Colonic mucosa (tissue), 4 donors: ENCODE results near the gene TMOD4. TPM values are rescaled to one million over a fixed set of nuclear protein-coding genes. Genes with fewer than 3 reads are reported as not detected.

ENCODE experiments used
- DNase-seq: peaks from one replicate; pipeline ENCODE4 v3.0.0-alpha.2; 2020
- H3K27ac ChIP-seq: fragments of 200-600 bp; one replicate; pipeline ENCODE4 v1.8.0; 2021
- H3K27me3 ChIP-seq: fragments of 200-600 bp; one replicate; pipeline ENCODE4 v1.8.0; 2021
- H3K36me3 ChIP-seq: fragments of 200-600 bp; one replicate; pipeline ENCODE4 v1.8.0; 2021
- H3K4me1 ChIP-seq: fragments of 200-600 bp; one replicate; pipeline ENCODE4 v1.8.0; 2021; ENCODE audit warnings: mild to moderate bottlenecking
- H3K4me3 ChIP-seq: fragments of 200-600 bp; one replicate; pipeline ENCODE4 v1.8.0; 2021
- H3K9ac ChIP-seq, 2 donors: one replicate each; pipeline ENCODE4 v1.7.0; 2013; ENCODE audit warnings: control low read depth in 2 of 2, low read depth in 2 of 2, low read length in 2 of 2
- H3K9me3 ChIP-seq: fragments of 200-600 bp; one replicate; pipeline ENCODE4 v1.8.0; 2021
- CTCF ChIP-seq: fragments of 200-600 bp; IDR thresholded peaks from one replicate; pipeline ENCODE4 v1.8.0; 2022; ENCODE audit warnings: antibody characterized with exemption, mild to moderate bottlenecking
- intact Hi-C: fragments of 100-400 bp; cut with DNase I; formaldehyde crosslinking; loops from one replicate; pipeline ENCODE4 v1.14.1; 2022
- total RNA-seq, 2 donors: library from RNA; stranded (reverse); fragmentation: NEBNext Ultra II Directional in 1 of 2; extraction: Animal tissue kit (Norgen Biotek cat#: 25700) in 1 of 2; gene quantifications; one replicate each; pipeline ENCODE4 v1.2.1, GENCODE V29; 2021
- donor health status: healthy.
- donor health status: DM: no; HTN: no; CAD: no.
- donor health status: DM: no; HTN: no; CAD: no.

TMOD4 gene
- under 1 TPM in 1 of 2 donors, not detected in 1; 0.67 TPM for total RNA-seq

- Histone ChIP-seq H3K9ac (no peak within 1 kb of the TSS), H3K27ac (no peak within 1 kb of the TSS), H3K4me3 (no peak within 1 kb of the TSS), H3K36me3 (no peaks in the 10 kb centered on the region), H3K27me3 (no peaks in the 10 kb centered on the region), H3K4me1 (no peaks in the 10 kb centered on the region), H3K9me3 (no peaks in the 10 kb centered on the region)
- intact Hi-C loops = no loop called here
- DNase-seq = no peak
- TF ChIP-seq CTCF = no peak
Observed at GRCh38 chr1:151175863-151176262, at the start of gene TMOD4. Gene TMOD4, minus strand, starts transcription at chr1:151175981. Its CDS starts 1,106 bp downstream, at chr1:151174875.

GRCh38 chr1:151222130-151222529 lies 46.3 kb upstream of the TMOD4 start:
- Histone ChIP-seq H3K27ac (no peak overlapping the region), H3K4me3 (no peak overlapping the region), H3K36me3 (no peaks in the 10 kb centered on the region), H3K27me3 (no peaks in the 10 kb centered on the region), H3K4me1 (no peaks in the 10 kb centered on the region), H3K9me3 (no peaks in the 10 kb centered on the region), H3K9ac (no peak overlapping the region)
- no peak for TF ChIP-seq CTCF
- intact Hi-C loops = no loop called here
- DNase-seq = no peak

- Histone ChIP-seq H3K27me3 (no peaks in the 10 kb centered on the region), H3K9me3 (no peaks in the 10 kb centered on the region), H3K9ac (no peak overlapping the region), H3K4me3 (no peak overlapping the region), H3K4me1 (no peaks in the 10 kb centered on the region), H3K36me3 (no peaks in the 10 kb centered on the region), H3K27ac (no peak overlapping the region)
- intact Hi-C loops = no loop called here
- TF ChIP-seq CTCF = no peak
- no peak for DNase-seq
Observed at GRCh38 chr1:151221616-151222015, 45.8 kb upstream of the TMOD4 start.

GRCh38 chr1:151213560-151213959 lies 37.8 kb upstream of the TMOD4 start:
- Histone ChIP-seq H3K9ac (no peak overlapping the region), H3K27ac (no peak overlapping the region), H3K4me3 (no peak overlapping the region), H3K36me3 (no peaks in the 10 kb centered on the region), H3K9me3 (no peaks in the 10 kb centered on the region), H3K4me1 (no peaks in the 10 kb centered on the region), H3K27me3 (no peaks in the 10 kb centered on the region)
- TF ChIP-seq CTCF = no peak
- intact Hi-C loops = no loop called here
- no peak for DNase-seq

- H3K27ac ChIP-seq = no peak overlapping the region
Observed at GRCh38 chr1:151211972-151212705, 36.4 kb upstream of the TMOD4 start.

More at GRCh38 chr1:151211972-151212705, 36.4 kb upstream of the TMOD4 start:
- intact Hi-C loops = no loop called here
- Histone ChIP-seq H3K9me3 (no peaks in the 10 kb centered on the region), H3K27me3 (no peaks in the 10 kb centered on the region), H3K9ac (no peak overlapping the region), H3K4me3 (no peak overlapping the region), H3K4me1 (no peaks in the 10 kb centered on the region), H3K36me3 (no peaks in the 10 kb centered on the region)
- TF ChIP-seq CTCF = no peak
- DNase-seq = no peak
